HG02642 (cell line): ENCODE results near the gene CHI3L1.

Experiments
- ATAC-seq: cut with Tn5 transposase; IDR thresholded peaks from one replicate; pipeline ENCODE4 v1.9.1; 2021; ENCODE audit warnings: mild to moderate bottlenecking; ENCODE audit not compliant: unreplicated experiment, poor library complexity

Gene CHI3L1

DNA sequence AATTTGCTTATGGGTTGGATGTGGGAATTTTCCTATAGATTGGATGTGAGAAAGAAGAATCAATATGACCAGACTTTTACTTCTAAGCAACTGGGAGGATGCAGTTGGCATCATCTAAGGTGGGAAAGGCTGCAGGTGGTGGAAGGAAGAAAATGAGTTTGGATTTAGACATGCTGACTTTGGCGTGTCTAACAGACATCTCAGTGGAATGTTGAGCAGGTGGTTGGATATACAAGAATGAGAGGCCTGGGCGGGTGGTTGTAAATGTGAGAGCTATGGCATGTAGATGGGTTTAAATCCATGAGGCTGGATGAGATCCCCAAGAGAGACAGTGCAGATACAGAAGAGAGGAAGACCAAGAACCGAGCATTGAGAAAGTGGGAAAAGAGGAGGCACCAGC, 48.4 kb downstream of the CHI3L1 start:
- no peak for ATAC-seq

DNA sequence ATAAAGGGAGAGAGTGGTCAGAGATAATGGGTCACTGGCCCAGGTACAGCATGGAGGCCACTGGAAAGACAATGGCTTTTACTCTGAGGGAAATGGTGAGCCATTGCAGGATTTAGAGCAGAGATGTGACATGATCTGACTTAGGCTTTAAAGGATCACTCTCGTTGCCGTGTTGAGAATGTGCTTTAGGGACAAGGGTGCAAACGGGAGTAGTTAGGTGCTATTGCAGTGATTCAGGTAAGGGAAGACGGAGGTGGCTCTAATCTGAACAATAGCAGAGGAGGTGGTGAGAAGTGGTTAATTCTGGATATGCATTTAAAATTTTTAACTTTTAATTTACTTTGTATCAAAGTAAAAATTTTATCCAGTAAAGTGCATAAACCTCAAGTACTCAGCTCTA, 49.2 kb downstream of the CHI3L1 start:
- no peak for ATAC-seq

DNA sequence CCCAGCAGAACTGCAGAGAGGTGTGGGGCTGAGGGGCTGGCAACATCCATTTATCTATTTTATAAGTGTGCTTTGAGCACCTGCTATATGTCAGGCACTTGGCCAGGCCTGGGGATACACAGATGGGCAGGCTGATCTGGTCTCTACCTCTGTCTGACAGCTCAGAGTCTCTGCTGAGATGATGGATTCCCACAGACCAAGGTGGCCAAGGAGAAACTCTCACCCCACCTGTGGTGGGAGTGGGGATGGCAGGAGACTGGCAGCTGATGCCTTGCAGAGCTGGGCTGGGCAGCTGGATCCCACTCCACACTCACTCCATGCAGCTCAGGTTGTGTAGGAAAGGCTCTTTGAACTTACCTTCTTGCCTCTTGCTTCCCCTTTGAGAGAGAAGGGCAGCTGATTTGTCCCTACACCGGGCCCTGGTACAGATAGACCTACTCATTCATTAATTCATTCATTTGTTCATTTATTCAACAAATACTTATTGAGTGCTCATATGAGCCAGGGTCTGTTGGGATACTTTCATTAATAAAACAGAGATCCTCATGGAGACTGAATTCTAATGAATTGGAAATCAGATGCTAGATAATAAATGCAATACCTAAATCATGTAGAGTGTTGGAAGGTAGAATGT, 50.0 kb downstream of the CHI3L1 start:
- ATAC-seq = no peak

DNA sequence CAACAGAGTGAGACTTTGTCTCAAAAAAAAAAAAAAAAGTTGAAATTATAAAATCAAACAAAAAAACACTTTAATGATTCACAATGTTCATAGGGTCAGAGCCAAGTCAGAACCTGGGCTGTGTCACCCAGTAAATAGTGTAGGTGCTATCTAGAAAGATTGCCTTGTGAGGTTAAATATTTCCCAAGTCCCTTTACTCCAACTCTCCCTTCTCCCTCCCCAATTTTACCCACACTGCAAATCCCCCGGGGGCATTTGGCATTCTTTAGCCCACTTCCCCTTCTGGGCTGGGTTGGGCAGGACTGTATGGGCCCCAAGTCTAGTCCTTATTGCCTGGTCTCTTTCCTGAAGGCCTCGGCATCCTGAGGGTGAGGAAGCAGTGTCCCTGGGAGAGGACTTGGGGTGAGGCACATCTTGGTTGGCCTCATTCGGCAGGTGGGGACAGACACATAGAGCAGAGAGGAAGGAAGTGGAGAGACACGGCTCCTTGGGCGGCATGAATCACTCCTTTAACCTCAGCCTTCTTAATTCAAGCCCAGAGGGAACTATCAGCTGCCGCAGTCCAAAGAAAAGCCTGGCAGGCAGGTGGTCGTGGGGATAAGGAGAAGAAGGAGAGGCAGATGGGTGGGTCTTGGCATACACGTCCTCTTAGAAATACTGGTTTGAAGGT, 50.7 kb downstream of the CHI3L1 start:
- no peak for ATAC-seq

- ATAC-seq = no peak
Measured at GRCh38 chr1:203133970-203134725, 52.4 kb downstream of the CHI3L1 start.

- ATAC-seq = no peak
Measured at GRCh38 chr1:203131548-203132200, 54.8 kb downstream of the CHI3L1 start.

- ATAC-seq = no peak
Measured at GRCh38 chr1:203130358-203130985, 56.0 kb downstream of the CHI3L1 start.

GRCh38 chr1:203129501-203130231, 56.8 kb downstream of the CHI3L1 start:
- no peak for ATAC-seq
